ENCODE data around the gene TFF3.

TFF3 gene

DNA sequence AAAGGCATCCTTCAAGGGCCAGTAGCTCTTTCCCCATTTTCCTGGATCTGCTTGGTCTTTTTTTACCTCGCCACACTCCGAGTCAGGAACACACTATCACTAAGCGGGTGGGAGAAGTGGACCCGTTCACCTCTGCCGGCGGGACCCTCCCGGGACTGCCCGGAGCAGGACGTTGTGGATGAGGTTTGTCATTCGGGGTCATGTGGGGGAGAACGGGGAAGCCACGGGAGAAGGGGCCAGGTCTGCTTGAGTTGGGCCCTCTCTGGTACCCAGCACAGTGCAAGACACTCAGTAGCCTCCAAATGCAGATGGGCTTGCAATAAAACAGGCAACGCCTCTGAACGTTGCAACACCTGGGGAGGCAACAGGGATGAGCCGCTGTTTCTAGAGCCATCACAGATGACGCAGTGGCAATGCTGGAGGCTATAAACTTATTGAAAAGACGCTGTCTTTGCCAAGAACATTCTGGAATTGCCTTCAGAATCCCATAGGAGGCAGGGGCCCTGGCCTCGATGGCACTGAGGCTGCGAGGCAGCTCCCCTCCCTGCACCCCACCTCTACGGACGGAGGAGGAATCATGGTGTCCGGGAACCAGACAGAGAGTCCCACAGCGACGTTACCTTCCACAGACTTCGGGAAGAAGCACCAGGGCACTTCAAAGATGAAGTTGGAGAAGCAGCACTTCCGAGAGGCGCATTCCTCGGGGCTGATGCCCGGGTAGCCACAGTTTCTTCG, 31.8 kb upstream of the TFF3 start:
- DNase-seq = no peak

GRCh38 chr21:42346441-42346840, 31.2 kb upstream of the TFF3 start:
- DNase-seq = no peak

GRCh38 chr21:42344631-42345030, 29.4 kb upstream of the TFF3 start:
- DNase-seq = no peak

- DNase-seq = no peak
Observed at GRCh38 chr21:42343963-42344510, 28.8 kb upstream of the TFF3 start.

GRCh38 chr21:42343556-42343955, 28.3 kb upstream of the TFF3 start:
- DNase-seq = no peak

- DNase-seq = no peak
Observed at GRCh38 chr21:42343101-42343500, 27.9 kb upstream of the TFF3 start.

GRCh38 chr21:42341776-42342542, 26.8 kb upstream of the TFF3 start:
- DNase-seq = no peak

DNA sequence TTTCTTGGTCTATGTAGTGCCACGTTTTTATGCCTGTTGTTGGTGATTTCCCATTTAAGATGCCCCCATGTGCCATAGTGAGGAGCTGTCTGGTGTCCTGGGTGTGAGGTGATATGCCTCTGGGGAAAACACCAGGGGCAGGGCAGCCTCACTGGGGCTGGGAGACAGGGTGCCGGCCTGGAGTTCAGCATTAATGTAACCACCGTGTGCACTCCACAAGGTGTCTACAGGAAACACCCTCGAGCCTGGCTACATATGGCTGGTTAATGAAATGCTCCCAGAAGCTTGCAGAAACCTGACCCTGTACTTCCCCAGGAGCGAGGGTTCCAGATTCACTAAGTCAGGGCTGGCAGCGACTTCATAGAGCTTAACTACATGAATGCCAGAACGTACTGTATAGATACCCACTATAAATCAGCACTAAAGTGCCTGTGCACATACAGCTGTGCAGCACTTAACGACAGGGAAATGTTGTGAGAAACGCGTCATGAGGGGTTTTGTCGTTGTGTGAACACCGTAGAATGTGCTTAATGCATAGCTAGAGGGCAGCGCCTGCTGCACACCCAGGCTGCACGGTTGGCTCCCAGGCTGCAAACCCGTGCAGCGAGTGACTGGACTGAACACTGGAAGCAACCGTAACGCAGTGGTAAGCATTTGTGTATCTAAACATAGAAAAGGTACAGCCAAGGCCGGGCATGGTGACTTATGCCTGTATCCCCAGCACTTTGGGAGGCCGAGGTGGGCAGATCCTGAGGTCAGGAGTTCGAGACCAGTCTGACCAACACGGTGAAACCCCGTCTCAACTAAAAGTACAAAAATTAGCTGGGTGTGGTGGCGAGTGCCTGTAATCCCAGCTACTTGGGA, 25.2 kb upstream of the TFF3 start:
- DNase-seq = no peak

DNA sequence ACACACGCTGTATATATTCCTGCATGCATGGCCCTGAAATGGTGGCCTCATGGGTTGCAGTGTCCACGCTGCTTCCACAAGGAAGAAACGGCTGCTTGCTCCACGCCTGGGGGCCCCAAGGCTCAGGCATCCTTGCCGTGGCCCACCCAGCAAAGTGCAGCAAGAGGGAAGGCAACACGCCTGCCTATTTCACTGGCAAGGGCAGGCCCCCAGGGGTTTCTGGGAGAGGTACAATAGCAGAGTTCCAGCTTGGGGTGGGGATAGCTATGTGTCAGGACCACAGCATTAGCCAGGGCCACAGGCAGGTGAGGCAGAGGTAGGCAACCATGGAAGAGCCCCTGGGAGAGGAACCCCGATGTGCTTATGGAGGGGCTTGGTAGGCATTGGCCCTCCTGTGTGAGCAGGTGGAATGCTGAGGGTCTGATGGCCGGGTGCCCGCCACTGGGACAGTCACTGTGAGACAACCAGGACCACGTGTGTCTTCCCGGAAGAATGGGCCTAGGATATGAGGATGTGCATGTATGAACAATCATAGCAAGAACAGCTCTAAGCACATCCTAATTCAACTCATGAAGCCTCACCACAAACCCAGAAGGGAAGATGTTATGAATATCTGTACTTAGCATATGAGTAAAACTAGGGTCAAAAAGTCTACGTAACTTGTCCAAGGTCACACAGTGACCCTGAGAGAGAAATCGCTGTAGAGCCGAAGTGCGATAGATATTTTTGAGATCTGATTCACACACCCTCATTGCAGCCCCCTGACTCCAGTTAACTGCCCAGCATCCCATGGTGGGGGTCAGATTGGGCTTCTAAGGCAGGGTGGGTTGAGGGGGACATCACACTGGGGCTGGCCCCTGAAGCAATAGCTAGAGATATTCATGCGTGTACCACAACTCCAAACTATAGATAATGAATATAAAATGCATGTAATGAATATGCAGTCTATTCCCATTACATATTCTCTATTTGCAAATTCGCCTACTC, 23.8 kb upstream of the TFF3 start:
- DNase-seq = no peak

DNA sequence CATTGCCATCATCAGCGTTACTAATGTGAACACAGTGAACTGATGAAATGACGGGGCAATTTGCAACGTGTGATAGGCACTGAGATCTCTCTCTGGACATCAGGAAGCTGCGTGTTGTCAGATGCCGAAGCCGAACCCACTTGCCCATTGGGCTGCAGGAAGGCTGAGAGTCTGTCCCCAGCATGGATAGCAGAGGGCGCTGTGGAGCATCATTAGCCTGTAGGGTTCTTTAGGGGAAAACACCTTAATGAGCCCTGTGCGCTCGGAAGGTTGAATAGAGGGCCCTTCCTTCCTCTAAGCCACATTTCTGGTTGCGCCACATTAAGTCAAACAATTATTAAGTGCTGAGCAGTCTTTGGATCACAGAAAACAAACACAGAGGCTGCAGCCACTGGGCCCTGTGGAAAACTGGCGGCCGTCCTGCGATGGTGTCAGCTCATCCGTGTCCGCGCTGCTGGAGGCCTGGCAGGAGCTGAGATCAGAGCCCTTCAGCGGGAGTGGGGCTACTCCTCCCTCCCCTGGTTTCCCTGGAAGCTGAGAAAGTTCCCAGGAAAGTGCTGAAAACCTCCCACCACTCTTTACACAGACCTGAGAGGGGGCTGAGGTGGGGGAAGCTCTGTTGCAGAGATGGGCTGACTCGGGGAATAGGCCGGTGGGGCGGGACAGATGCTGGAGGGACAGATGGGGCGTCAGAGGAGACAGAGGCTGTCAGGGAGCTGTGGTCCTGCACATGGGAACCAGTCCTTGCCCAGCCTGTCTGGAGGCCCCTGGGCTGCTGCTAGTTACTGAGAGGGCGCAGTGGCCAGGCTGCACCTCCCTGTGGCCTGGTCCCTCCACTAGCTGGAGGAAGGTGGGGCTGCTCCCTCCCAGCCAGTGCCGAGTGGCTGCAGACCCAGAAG, 22.9 kb upstream of the TFF3 start:
- DNase-seq = peak; percentile 69

- no peak for DNase-seq
Observed at GRCh38 chr21:42337276-42337675, 22.1 kb upstream of the TFF3 start.

GRCh38 chr21:42336054-42336453, 20.8 kb upstream of the TFF3 start:
- no peak for DNase-seq

DNA sequence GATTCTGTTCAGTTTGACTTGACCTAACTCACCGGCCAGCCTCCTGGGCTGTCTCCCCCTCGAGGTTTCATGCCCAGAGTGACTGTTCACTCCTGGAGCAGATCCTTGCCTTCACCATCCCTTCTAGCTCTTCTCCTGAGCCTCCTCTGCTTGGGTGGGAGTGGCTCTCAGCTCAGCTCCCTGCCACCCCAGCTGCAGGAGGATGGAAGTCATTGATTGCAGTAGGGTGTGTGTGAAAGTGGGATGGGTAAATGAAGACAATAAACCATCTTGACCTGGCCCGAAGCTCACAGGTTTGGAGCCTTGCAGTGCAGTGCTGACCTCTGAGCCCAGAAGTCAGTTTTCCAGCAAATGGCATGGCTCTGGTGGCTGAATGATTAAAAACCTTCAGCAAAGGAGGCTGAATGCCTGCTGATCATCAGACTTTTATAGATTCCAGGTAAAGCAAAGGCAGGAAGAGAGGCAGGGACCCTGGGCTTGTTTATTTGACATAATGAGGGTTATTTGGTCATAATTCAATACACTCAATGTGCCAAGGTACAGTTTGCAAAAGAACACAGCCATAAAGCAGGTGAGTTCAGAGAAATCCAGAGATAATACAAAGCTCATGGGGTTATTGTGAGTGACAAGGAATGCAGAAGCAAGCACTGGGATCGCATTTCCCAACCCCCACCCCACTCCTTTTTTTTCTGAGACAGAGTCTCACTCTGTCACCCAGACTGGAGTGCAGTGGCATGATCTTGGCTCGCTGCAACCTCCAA, 17.5 kb upstream of the TFF3 start:
- no peak for DNase-seq

DNA sequence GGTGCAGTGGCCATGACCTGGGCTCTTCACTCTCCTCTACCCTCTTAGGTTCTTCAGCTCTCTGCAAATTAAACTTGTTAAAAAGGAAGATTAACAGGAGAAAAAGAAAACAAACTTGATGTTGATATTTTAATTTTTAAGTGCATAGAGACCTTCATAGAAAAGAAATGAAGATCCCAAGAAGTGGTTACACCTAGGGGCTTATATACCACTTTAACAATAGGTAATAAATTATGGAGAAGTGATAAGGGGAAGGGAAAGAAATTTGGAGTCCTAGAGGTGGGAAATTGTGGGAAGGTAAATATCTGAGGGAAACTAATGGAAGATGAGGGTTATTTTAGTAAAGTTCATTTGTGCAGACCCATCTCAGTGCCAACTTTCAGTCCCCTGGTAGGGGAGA, 16.5 kb upstream of the TFF3 start:
- no peak for DNase-seq

DNA sequence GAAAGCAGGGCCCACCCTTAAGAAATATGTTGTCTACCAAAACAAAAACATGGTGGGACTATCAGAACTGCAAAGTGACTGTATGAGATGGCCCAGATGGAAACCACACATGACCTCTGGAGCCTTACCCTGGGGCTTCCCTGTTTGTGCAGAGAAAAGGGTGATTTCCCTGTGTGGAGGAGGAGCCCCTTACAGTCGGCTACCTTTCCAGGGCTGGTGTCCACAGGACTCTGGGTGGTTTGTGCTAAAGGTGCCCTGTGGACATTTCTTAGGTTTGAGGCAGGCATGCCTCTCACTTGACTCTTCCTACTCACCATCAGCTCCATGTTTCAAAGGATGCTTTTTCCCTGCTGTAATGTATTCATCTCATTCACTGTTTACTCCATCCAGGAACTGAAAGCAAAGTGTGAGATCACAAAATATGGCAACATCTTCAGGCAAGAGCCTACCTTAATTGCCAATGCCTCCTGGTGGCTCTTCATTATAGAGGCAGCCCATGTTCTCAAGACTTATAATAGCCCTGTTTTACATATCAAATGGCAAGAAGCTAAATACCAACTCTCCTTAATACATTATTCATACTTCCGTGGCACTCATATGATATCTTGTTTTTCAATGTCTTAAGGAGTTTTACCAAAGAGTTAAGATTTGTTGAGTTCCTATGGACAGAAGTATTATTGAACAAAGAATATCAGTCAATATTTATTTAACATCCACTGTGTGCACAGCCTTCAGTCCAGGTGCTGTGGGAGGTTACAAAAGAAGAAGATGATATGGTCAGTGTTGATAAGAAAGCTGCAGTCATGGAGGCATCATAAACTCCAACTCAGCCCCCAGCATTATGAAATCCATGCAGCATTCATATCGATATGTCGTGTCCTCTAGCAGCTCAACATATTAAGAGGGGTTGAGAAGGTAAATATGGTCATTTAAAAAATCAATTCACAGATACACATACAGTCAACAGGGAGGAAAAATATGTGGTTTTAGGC, 15.5 kb upstream of the TFF3 start:
- DNase-seq = no peak

DNA sequence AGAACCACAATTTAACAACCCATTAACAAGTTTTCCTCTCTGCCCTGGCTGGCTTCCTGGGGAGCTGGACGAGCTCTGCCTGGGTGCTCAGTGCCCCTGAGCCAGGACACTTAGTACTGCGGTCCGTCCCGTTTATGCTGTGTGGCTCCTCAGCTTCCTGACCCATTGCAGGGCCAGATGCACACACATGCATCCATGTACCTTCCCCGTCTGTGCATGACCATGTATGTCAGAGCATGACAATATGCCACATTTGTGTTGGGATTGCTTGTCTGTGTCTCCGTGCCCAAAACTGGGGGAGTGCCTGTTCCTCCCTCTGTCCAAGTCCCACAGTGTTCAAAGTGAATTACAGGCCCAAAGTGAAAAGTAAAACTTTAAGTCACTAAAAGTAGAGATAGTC, 9.7 kb upstream of the TFF3 start:
- DNase-seq = no peak

DNA sequence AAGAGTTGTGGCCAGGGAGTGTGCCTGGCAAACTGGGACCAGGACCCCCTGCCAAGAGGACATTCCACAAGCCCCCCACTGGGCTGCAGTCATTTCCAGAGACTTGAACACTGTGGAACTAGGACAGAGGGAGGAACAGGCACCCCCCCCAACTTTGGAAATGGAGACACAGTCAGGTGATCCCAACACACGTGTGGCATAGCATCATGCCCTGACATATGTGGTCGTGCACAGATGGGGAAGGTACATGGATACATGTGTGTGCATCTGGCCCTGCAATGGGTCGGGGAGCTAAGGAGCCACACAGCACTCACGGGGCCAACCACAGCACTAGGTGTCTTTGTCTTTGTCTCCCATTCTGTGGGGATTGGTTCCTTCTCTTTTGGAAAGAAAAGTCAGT, 6.6 kb upstream of the TFF3 start:
- no peak for DNase-seq

DNA sequence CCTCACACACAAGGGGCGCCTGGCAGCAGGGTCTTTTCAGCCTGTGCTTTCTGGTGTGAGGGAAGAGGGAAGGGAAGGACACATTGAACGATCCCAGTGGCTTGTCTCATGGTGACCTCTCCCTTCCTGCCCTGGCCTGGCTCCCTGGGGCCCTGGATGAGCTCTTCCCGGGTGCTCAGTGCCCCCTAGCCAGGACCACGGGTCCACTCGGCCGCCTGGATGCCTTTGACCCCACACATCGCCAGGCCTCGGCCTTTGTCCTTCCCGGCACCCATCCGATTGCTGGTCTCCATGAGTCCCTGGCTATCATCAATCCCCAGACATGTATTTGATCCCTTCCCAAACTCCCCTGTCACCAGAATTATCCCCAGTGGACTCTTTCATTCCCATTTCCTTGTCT, 6.0 kb upstream of the TFF3 start:
- DNase-seq = no peak

DNA sequence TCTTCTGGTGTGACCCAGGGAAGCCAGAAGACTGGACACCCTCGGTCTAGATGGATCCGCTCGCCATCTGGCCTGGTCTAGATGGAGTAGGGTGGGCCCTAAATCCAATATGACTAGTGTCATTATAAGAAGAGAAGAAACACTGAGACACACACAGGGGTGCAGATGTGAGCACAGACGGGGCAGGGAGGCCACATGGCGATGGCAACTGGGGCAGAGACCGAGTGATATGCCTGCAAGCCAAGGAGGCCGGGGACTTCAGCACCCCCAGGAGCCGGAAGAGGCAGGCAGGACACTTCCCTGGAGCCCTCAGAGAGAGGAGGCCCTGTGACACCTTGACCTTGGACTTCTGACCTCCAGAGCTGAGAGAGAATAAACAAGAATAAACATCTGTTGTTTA, 5.6 kb upstream of the TFF3 start:
- no peak for DNase-seq
